Uterus (tissue), 4 donors: ENCODE results near the gene NXT1. TPM values are rescaled to one million over a fixed set of nuclear protein-coding genes. Genes with fewer than 3 reads are reported as not detected.

ENCODE experiments used
- DNase-seq, 2 donors: peaks; one replicate each; pipeline ENCODE4 v3.0.0-alpha.2; 2019 to 2020
- H3K27ac ChIP-seq, 2 donors: fragments of 200-600 bp; sonication (generic); 1 replicate in 1 of 2; 2 replicates in 1 of 2; pipeline ENCODE4 v1.5.1; 2016 to 2018
- H3K27me3 ChIP-seq, 2 donors: fragments of 200-600 bp; sonication (generic); one replicate each; pipeline ENCODE4 v1.5.1; 2018 to 2019; ENCODE audit warnings: control low read depth in 1 of 2
- H3K36me3 ChIP-seq, 2 donors: fragments of 200-600 bp; sonication (generic); one replicate each; pipeline ENCODE4 v1.5.1; 2019; ENCODE audit warnings: control low read depth in 1 of 2
- H3K4me1 ChIP-seq, 2 donors: fragments of 200-600 bp; sonication (generic); one replicate each; pipeline ENCODE4 v1.5.1; 2018 to 2019; ENCODE audit warnings: control low read depth in 1 of 2
- H3K4me3 ChIP-seq, 2 donors: fragments of 200-600 bp; sonication (generic); 1 replicate in 1 of 2; 2 replicates in 1 of 2; pipeline ENCODE4 v1.5.1; 2018 to 2019; ENCODE audit warnings: mild to moderate bottlenecking in 1 of 2
- H3K9me3 ChIP-seq, 2 donors: fragments of 200-600 bp; sonication (generic); one replicate each; pipeline ENCODE4 v1.5.1; 2019; ENCODE audit warnings: control low read depth in 1 of 2
- POLR2A ChIP-seq, 2 donors: fragments of 450-650 bp; IDR thresholded peaks; one replicate each; pipeline ENCODE4 v1.6.1; 2016; ENCODE audit warnings: antibody characterized with exemption in 2 of 2, mild to moderate bottlenecking in 1 of 2, moderate library complexity in 1 of 2
- intact Hi-C: fragments of 100-400 bp; cut with DNase I; formaldehyde crosslinking; loops from one replicate; pipeline ENCODE4 v1.15.1; 2023; ENCODE audit warnings: low total_unique reads
- total RNA-seq, 4 donors: library from RNA; depleted of rRNA in 3 of 4; stranded (reverse); fragments of >200 nt in 3 of 4; gene quantifications; one replicate each; pipeline versions ENCODE4 v1.1.0 to v1.2.4, GENCODE V29; 2014 to 2023
- TF ChIP-seq, protein P1 (sequence below), 4 experiments: fragments of 200-600 bp in 2 of 4; fragments of 450-650 bp in 2 of 4; sonication (generic) in 2 of 4; IDR thresholded peaks; one replicate each; pipeline ENCODE4 v1.5.1; 2016 to 2019; ENCODE audit warnings: antibody characterized with exemption in 4 of 4, mild to moderate bottlenecking in 2 of 4, moderate library complexity in 1 of 4
- donor health status: DM: yes; HTN: yes; CAD: no.

The NXT1 gene
- total RNA-seq, 4 donors from 2014 or later = 28.9 to 37.0 (median 32.3) TPM

DNA sequence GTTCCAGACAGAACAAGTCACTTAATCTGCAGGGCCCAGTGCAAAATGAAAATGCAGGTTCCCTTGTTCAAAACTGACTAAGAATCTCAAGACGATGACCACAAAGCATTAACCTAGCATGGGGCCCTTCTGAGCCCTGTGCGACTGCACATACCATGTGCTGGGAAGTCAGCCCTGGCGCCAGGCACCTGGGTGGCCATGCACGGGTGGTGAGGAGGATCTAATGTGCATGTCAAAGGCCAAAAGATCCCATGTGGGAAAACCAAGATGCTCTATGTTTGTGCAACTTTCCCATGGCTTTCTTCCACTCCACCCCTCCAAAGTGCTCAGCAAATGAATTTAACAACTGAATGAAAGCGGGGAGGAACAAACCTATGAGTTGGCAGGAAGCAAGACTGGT lies 33.5 kb upstream of the NXT1 start:
- Histone ChIP-seq H3K27me3 (no peaks in the 10 kb centered on the region), H3K36me3 (no peaks in the 10 kb centered on the region), H3K27ac (no peak overlapping the region), H3K9me3 (no peaks in the 10 kb centered on the region), H3K4me1 (no peaks in the 10 kb centered on the region), H3K4me3 (no peak overlapping the region)
- TF ChIP-seq, protein P1, sequence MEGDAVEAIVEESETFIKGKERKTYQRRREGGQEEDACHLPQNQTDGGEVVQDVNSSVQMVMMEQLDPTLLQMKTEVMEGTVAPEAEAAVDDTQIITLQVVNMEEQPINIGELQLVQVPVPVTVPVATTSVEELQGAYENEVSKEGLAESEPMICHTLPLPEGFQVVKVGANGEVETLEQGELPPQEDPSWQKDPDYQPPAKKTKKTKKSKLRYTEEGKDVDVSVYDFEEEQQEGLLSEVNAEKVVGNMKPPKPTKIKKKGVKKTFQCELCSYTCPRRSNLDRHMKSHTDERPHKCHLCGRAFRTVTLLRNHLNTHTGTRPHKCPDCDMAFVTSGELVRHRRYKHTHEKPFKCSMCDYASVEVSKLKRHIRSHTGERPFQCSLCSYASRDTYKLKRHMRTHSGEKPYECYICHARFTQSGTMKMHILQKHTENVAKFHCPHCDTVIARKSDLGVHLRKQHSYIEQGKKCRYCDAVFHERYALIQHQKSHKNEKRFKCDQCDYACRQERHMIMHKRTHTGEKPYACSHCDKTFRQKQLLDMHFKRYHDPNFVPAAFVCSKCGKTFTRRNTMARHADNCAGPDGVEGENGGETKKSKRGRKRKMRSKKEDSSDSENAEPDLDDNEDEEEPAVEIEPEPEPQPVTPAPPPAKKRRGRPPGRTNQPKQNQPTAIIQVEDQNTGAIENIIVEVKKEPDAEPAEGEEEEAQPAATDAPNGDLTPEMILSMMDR (IDR thresholded peaks at IDR 0.05) = no peak
- TF ChIP-seq POLR2A (IDR thresholded peaks at IDR 0.05) = no peak
- intact Hi-C loops = no loop called here
- DNase-seq = no peak

DNA sequence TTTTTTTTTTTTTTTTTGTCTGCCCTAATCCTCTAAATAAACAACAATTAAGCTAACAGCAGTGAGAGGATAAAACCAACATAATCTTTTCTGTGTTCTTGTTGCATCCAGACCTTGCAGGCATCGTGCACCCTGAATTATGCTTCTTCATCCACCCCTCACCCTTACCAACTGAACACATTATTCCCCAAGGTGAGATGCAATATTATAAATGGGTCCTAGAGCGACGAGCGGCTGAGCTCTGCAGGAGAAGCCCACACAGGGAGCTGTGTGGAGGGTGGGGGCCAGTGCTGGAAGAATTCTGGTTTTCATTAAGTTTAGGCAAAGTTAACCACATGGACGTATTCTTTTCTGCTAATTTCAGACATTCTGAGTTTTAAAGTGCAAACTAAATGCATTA lies 32.2 kb upstream of the NXT1 start:
- no peak for DNase-seq
- no peak for TF ChIP-seq POLR2A (IDR thresholded peaks at IDR 0.05)
- TF ChIP-seq, protein P1 (IDR thresholded peaks at IDR 0.05) = no peak
- Histone ChIP-seq H3K9me3 (no peaks in the 10 kb centered on the region), H3K27me3 (no peaks in the 10 kb centered on the region), H3K4me3 (no peak overlapping the region), H3K4me1 (no peaks in the 10 kb centered on the region), H3K36me3 (no peaks in the 10 kb centered on the region), H3K27ac (no peak overlapping the region)
- intact Hi-C loops = no loop called here

DNA sequence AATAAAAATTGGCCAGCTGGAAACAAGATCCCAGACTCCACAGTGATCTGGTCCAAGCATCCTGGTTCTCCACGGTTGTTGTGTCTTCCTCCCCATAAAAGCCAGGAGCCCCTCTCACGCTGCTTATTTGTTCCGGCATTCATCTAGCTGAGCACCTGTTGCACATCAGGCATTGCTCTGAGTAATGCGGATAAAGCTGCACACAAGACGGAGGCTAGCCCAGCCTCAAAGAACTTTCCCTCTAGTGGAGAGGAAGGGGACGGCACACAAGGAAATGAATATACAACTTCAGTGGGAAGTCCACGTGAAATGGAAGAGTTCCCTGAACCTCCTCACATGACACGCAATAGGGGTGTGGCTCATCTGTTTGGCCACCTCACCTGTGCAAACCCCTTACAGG lies 30.3 kb upstream of the NXT1 start:
- Histone ChIP-seq H3K9me3 (no peaks in the 10 kb centered on the region), H3K27me3 (no peaks in the 10 kb centered on the region), H3K4me1 (no peaks in the 10 kb centered on the region), H3K27ac (no peak overlapping the region), H3K4me3 (no peak overlapping the region), H3K36me3 (no peaks in the 10 kb centered on the region)
- no peak for DNase-seq
- intact Hi-C loops = no loop called here
- TF ChIP-seq, protein P1 (IDR thresholded peaks at IDR 0.05) = no peak
- TF ChIP-seq POLR2A (IDR thresholded peaks at IDR 0.05) = no peak

DNA sequence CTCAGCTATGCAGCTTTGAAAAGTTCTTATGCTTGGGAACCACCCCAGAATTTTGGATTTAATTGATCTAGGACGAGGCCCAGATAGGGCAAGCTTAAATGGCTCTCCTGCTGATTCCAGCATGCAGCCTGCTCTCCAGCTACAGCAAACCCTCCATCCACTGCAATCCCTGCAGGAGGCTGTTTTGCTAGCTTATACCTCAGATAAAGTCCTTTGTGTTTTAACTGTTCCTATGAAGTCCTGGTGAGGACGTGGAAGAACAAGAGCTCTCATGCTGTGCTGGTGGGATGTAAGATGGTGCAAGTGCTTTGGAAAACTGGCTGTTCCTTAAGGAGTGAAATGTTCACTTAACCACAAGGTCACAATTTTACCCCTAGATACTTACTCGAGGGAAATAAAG lies 25.5 kb upstream of the NXT1 start:
- no peak for DNase-seq
- intact Hi-C loops = no loop called here
- Histone ChIP-seq H3K36me3 (no peaks in the 10 kb centered on the region), H3K27me3 (no peaks in the 10 kb centered on the region), H3K9me3 (no peaks in the 10 kb centered on the region), H3K4me1 (no peaks in the 10 kb centered on the region), H3K27ac (no peak overlapping the region), H3K4me3 (no peak overlapping the region)
- TF ChIP-seq, protein P1 (IDR thresholded peaks at IDR 0.05) = no peak
- TF ChIP-seq POLR2A (IDR thresholded peaks at IDR 0.05) = no peak

GRCh38 chr20:23326774-23327173 lies 23.8 kb upstream of the NXT1 start:
- TF ChIP-seq, protein P1 (IDR thresholded peaks at IDR 0.05) = no peak
- H3K9me3 ChIP-seq = no peaks in the 10 kb centered on the region
- H3K36me3 ChIP-seq = no peaks in the 10 kb centered on the region
- no peaks in the 10 kb centered on the region for H3K27me3 ChIP-seq
- intact Hi-C loops = no loop called here
- H3K27ac ChIP-seq = no peak overlapping the region
- no peak for DNase-seq
- H3K4me3 ChIP-seq = no peak overlapping the region
- no peaks in the 10 kb centered on the region for H3K4me1 ChIP-seq
